Measurements from ENCODE around the gene WNK2.
"Not testable (repeated sequence)": the region's sequence is repeated elsewhere in the genome, so short reads cannot be mapped to it uniquely, and the experiment has no call there.

WNK2 gene

GRCh38 chr9:93329629-93330280, 145.8 kb downstream of the WNK2 start:
- TF ChIP-seq, protein P1, sequence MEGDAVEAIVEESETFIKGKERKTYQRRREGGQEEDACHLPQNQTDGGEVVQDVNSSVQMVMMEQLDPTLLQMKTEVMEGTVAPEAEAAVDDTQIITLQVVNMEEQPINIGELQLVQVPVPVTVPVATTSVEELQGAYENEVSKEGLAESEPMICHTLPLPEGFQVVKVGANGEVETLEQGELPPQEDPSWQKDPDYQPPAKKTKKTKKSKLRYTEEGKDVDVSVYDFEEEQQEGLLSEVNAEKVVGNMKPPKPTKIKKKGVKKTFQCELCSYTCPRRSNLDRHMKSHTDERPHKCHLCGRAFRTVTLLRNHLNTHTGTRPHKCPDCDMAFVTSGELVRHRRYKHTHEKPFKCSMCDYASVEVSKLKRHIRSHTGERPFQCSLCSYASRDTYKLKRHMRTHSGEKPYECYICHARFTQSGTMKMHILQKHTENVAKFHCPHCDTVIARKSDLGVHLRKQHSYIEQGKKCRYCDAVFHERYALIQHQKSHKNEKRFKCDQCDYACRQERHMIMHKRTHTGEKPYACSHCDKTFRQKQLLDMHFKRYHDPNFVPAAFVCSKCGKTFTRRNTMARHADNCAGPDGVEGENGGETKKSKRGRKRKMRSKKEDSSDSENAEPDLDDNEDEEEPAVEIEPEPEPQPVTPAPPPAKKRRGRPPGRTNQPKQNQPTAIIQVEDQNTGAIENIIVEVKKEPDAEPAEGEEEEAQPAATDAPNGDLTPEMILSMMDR (conservative IDR thresholded peaks at IDR 0.05; ENCODE audit: low read depth, low read length): no peak
- no peak for DNase-seq (ENCODE audit: low read depth)
- no peak overlapping the region for H3K4me3 ChIP-seq (ENCODE audit: low read length)

- H3K4me3 ChIP-seq (ENCODE audit: low read length): no peak overlapping the region
- TF ChIP-seq, protein P1 (conservative IDR thresholded peaks at IDR 0.05; ENCODE audit: low read depth, low read length): no peak
- DNase-seq (ENCODE audit: low read depth): no peak
These were observed 148.4 kb downstream of the WNK2 start for GRCh38 chr9:93332317-93332716.

- DNase-seq (ENCODE audit: low read depth): no peak
- no peak overlapping the region for H3K4me3 ChIP-seq (ENCODE audit: low read length)
- TF ChIP-seq, protein P1 (conservative IDR thresholded peaks at IDR 0.05; ENCODE audit: low read depth, low read length): no peak
These were observed 152.8 kb downstream of the WNK2 start for GRCh38 chr9:93336720-93337119.

DNA sequence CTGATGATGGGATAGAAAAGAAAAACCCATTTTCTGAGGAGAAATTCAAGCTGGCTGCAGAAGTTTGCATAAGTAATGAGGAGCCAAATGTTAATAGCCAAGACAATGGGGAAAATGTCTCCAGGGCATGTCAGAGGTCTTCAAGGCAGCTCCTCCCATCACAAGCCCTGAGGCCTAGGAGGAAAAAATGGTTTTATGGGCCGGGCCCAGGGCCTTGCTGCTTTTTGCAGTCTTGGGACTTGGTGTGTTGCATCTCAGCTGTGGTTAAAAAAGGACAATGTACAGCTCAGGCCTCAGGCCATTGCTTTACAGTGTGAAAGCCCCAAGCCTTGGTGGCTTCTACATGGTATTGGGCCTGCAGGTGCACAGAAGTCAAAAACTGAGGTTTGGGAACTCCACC, 154.3 kb downstream of the WNK2 start:
- not testable (repeated sequence) for DNase-seq (ENCODE audit: low read depth); H3K4me3 ChIP-seq (ENCODE audit: low read length)

DNA sequence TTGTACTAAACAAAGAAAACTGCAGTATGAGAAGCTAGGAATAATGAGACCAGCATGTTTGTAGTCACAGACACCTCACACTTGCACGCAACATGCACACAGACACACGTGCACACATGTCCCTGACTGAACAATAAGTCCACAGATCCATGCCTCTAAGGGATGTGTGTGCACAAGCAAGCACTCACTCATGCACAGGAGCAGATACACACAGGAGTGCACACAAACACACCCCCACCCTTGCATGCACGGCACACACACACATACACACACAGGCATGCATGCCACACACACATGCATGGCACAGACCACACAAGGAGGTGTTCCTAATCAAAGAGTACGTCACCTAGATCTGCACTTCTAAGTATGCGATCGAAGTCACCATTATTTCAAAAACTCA, 156.2 kb downstream of the WNK2 start:
- H3K4me3 ChIP-seq (ENCODE audit: low read length): no peak overlapping the region
- TF ChIP-seq, protein P1 (conservative IDR thresholded peaks at IDR 0.05; ENCODE audit: low read depth, low read length): no peak
- DNase-seq (ENCODE audit: low read depth): no peak

- DNase-seq (ENCODE audit: low read depth); H3K4me3 ChIP-seq (ENCODE audit: low read length): not testable (repeated sequence)
These were observed 157.9 kb downstream of the WNK2 start for GRCh38 chr9:93341820-93342219.

DNA sequence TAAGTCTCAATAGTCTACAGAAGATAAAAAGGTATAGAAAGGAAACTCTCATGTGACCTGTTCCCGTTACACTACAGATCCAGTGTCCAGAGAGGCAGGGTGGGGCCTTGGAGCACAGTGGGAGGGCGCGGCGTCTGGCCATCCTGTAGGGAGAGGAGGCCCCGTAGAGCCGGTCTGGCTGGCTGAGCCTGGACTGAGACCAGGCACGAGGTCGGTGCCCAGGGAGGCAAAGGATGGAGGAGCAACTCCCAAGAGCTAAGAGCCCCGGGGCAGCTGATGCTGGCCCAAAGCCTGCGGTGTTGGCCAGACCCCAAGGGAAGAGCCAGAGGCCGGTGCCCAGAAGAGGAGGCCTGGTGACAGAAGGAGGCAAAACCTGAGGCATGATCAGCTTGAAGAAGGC, 158.5 kb downstream of the WNK2 start:
- not testable (repeated sequence) for DNase-seq (ENCODE audit: low read depth); H3K4me3 ChIP-seq (ENCODE audit: low read length)

DNA sequence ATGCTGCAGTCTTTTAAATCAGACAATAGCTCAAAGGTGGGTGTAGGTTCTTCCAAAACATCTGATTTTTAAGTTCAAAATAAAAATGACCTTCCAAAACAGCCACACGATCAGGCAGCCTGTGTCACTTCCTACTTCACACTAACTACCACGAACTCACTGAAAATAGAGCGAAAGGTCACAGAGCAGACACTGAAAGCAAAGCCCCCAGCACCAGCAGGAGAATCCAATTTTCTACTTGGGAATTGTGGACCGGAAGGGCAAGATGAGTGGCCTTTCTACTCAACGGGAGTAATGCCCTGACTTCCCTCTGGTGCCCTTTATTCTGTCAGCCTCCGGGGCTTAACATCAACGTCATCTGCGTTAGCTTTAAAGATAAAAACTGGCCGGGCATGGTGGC, 159.7 kb downstream of the WNK2 start:
- TF ChIP-seq, protein P1 (conservative IDR thresholded peaks at IDR 0.05; ENCODE audit: low read depth, low read length): no peak
- DNase-seq (ENCODE audit: low read depth): no peak
- H3K4me3 ChIP-seq (ENCODE audit: low read length): no peak overlapping the region

- TF ChIP-seq, protein P1 (conservative IDR thresholded peaks at IDR 0.05; ENCODE audit: low read depth, low read length): no peak
- DNase-seq (ENCODE audit: low read depth): no peak
- H3K4me3 ChIP-seq (ENCODE audit: low read length): peak overlapping the region; percentile 41
These were observed 161.8 kb downstream of the WNK2 start for GRCh38 chr9:93345643-93346230.

Measured in retinal pigment epithelial cell (primary cell).